Right lobe of liver (tissue), 6 donors: ENCODE data around the gene TMEM151B. TPM values are rescaled to one million over a fixed set of nuclear protein-coding genes. Genes with fewer than 3 reads are reported as not detected.

Experiments used
- ATAC-seq, 4 donors: fragments of 200-7000 bp; cut with Tn5 transposase; one replicate each; pipeline ENCODE4 v1.9.1; 2020; ENCODE audit warnings: mild to moderate bottlenecking in 4 of 4, moderate library complexity in 4 of 4
- DNase-seq, 3 donors: peaks; one replicate each; pipeline ENCODE4 v3.0.0-alpha.2; 2020
- H3K27ac ChIP-seq, 3 donors: fragments of 200-600 bp; one replicate each; pipeline ENCODE4 v1.8.0; 2022
- H3K27me3 ChIP-seq, 2 donors: fragments of 200-600 bp; one replicate each; pipeline ENCODE4 v1.8.0; 2022
- H3K36me3 ChIP-seq, 4 donors: fragments of 200-600 bp; sonication (generic) in 1 of 4; one replicate each; pipeline versions ENCODE4 v1.5.1 to v1.8.0; 2017 to 2022; ENCODE audit warnings: control low read depth in 1 of 4
- H3K4me1 ChIP-seq, 4 donors: fragments of 200-600 bp; sonication (generic) in 1 of 4; one replicate each; pipeline versions ENCODE4 v1.5.1 to v1.8.0; 2017 to 2022; ENCODE audit warnings: control low read depth in 1 of 4
- H3K4me3 ChIP-seq, 3 donors: fragments of 200-600 bp; one replicate each; pipeline ENCODE4 v1.8.0; 2022
- H3K9me3 ChIP-seq, 4 donors: fragments of 200-600 bp; sonication (generic) in 1 of 4; one replicate each; pipeline versions ENCODE4 v1.5.1 to v1.8.0; 2017 to 2022; ENCODE audit warnings: control low read depth in 1 of 4
- POLR2A ChIP-seq: fragments of 450-650 bp; IDR thresholded peaks from one replicate; pipeline ENCODE4 v1.6.1; 2017; ENCODE audit warnings: antibody characterized with exemption, mild to moderate bottlenecking
- WGBS: methylation state at CpG from one replicate; pipeline ENCODE4 v1.1.6; 2018; ENCODE audit warnings: low coverage, low lambda C conversion rate; ENCODE audit not compliant: insufficient coverage; ENCODE audit errors: missing lambda C conversion rate; 5-methylcytosine and 5-hydroxymethylcytosine counted together
- intact Hi-C, 2 donors: fragments of 100-400 bp; cut with DNase I; formaldehyde crosslinking; loops; one replicate each; pipeline versions ENCODE4 v1.11.2 to v1.14.1; 2022
- total RNA-seq, 6 experiments: library from RNA; depleted of rRNA in 2 of 6; stranded (reverse); fragments of >200 nt in 2 of 6; fragmentation: NEBNext Ultra II Directional in 3 of 6; extraction: Animal tissue kit (Norgen Biotek cat#: 25700) in 3 of 6; gene quantifications; one replicate each; pipeline versions ENCODE4 v1.1.0 to v1.2.4, GENCODE V29; 2016 to 2023
- TF ChIP-seq, protein P1 (sequence below), 4 donors: fragments of 200-600 bp in 3 of 4; fragments of 450-650 bp in 1 of 4; IDR thresholded peaks; one replicate each; pipeline versions ENCODE4 v1.5.1 to v1.8.0; 2016 to 2022; ENCODE audit warnings: antibody characterized with exemption in 4 of 4, mild to moderate bottlenecking in 2 of 4
- donor health status: DM: no; HTN: yes; CAD: no.
- donor health status: DM: no; HTN: no; CAD: no.
- donor health status: DM: no; HTN: no; CAD: no.
- donor health status: DM: no; HTN: yes; CAD: no.
- donor health status: DM: no; HTN: yes; CAD: no.

The TMEM151B gene
- total RNA-seq, 6 experiments from 2014 or later = not detected

DNA sequence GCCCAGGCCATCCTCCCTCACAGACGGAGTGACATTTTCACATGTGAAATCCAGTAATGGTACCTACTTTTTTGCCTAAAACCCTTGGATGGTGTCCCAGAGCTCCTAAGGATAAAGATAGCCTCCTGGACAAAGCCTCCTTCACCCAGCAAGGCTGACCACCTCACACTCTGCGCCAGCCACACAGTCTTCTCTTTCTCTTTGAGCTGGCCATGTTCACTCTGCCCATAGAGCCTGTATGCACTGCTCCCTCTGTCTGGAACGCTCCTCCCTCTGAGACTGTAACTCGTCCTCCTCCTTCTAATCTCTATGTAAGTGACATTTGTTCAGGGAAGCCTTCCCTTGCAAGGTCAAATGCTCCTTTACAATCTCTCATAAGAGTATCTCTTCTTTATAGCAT, 14.6 kb downstream of the TMEM151B start:
- TF ChIP-seq, protein P1, sequence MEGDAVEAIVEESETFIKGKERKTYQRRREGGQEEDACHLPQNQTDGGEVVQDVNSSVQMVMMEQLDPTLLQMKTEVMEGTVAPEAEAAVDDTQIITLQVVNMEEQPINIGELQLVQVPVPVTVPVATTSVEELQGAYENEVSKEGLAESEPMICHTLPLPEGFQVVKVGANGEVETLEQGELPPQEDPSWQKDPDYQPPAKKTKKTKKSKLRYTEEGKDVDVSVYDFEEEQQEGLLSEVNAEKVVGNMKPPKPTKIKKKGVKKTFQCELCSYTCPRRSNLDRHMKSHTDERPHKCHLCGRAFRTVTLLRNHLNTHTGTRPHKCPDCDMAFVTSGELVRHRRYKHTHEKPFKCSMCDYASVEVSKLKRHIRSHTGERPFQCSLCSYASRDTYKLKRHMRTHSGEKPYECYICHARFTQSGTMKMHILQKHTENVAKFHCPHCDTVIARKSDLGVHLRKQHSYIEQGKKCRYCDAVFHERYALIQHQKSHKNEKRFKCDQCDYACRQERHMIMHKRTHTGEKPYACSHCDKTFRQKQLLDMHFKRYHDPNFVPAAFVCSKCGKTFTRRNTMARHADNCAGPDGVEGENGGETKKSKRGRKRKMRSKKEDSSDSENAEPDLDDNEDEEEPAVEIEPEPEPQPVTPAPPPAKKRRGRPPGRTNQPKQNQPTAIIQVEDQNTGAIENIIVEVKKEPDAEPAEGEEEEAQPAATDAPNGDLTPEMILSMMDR (IDR thresholded peaks at IDR 0.05) = no peak
- TF ChIP-seq POLR2A = no peak
- H3K36me3 ChIP-seq = no peaks in the 10 kb centered on the region
- 60% methylated on average over 4 of the region's 4 CpGs for WGBS
- DNase-seq = no peak
- intact Hi-C loops = no loop called here
- H3K27ac ChIP-seq = no peak overlapping the region
- no peak for ATAC-seq
- no peaks in the 10 kb centered on the region for H3K9me3 ChIP-seq
- H3K4me1 ChIP-seq = no peaks in the 10 kb centered on the region
- H3K4me3 ChIP-seq = no peak overlapping the region
- H3K27me3 ChIP-seq = no peaks in the 10 kb centered on the region

DNA sequence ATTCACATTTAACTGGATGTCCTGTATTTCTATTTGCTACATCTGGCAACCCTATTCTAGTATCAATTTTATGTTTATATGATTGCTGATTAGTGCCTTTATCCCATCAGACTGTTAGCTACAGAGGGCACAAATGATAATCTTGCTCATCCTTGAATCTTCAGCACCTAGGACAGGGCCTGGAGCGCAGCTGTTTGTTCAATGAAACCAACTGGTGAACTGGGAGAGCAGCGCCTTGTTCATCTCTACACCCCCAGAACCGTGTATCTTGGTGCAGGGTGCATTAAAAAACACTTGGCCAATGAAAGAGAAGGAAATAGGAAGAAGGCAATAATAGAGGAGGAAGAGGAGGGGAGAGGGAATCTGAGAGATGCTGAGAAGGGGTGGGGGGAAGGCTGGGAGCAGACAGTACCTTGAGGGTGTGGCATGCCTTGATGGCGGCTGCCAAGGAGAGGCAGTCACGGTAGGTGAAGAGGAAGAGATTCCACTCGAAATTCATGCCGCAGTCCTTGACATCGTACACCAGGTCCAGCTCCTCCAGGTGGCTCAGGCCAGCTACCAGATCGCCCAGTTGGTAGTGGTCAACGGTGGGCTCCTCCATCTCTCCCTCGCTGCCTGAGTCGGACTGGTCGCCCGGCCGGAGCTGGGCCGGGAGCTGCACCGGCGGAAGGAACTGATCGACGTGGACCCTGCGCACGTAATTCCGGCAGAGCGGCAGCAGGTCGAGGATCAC, 15.5 kb downstream of the TMEM151B start:
- TF ChIP-seq POLR2A = no peak
- TF ChIP-seq, protein P1 (IDR thresholded peaks at IDR 0.05) = no peak
- intact Hi-C loops = no loop called here
- H3K27me3 ChIP-seq = no peaks in the 10 kb centered on the region
- no peaks in the 10 kb centered on the region for H3K9me3 ChIP-seq
- DNase-seq = no peak
- no peak for ATAC-seq
- no peak overlapping the region for H3K27ac ChIP-seq
- no peaks in the 10 kb centered on the region for H3K4me1 ChIP-seq
- H3K36me3 ChIP-seq = no peaks in the 10 kb centered on the region
- WGBS = 68% methylated on average over 10 of the region's 25 CpGs
- no peak overlapping the region for H3K4me3 ChIP-seq

DNA sequence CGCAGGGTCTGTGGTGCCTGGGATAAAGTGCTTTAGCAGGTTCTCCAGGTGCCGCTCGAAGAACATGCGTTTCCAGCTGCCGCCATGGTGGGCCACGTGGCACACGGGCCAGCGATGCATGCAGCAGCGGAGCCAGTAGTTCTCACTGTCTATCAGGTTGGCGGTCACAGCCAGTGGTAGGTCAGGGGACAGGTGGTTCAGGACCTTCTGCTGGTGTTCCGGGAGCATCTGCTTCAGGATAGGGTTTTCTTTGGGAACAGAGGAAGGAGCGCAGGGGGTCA, 16.0 kb downstream of the TMEM151B start:
- no peak for DNase-seq
- Histone ChIP-seq H3K27ac (no peak overlapping the region), H3K4me1 (no peaks in the 10 kb centered on the region), H3K27me3 (no peaks in the 10 kb centered on the region), H3K9me3 (no peaks in the 10 kb centered on the region), H3K36me3 (no peaks in the 10 kb centered on the region), H3K4me3 (no peak overlapping the region)
- WGBS = 84% methylated on average over 5 of the region's 12 CpGs
- intact Hi-C loops = no loop called here
- ATAC-seq = no peak
- no peak for TF ChIP-seq POLR2A
- TF ChIP-seq, protein P1 (IDR thresholded peaks at IDR 0.05) = no peak

DNA sequence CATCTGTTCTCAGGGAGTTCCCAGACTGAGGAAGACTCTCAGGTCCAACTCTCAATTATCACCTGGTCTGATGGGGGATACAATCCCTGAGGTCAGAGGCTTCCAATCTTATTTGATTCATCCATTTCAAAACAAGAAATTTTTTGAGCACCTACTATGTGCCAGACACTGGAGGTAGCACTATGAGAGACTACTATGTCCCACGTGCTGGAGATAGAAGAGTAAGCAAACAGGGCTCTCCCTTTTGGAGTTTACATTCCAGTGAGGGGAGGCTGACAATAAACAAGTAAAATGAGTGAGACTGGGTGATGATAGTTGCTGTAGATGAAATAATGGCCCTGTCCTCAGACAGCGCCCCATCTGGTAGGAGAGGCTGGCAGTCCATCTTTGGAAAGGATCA, 16.5 kb downstream of the TMEM151B start:
- no peak for ATAC-seq
- intact Hi-C loops = no loop called here
- no peak overlapping the region for H3K27ac ChIP-seq
- no peaks in the 10 kb centered on the region for H3K4me1 ChIP-seq
- TF ChIP-seq POLR2A = no peak
- TF ChIP-seq, protein P1 (IDR thresholded peaks at IDR 0.05) = no peak
- no peaks in the 10 kb centered on the region for H3K9me3 ChIP-seq
- H3K4me3 ChIP-seq = no peak overlapping the region
- 31% methylated on average over 2 of the region's 2 CpGs for WGBS
- DNase-seq = no peak
- H3K36me3 ChIP-seq = no peaks in the 10 kb centered on the region
- no peaks in the 10 kb centered on the region for H3K27me3 ChIP-seq
